Measurements from ENCODE around the gene ATP7B.

ATP7B gene

DNA sequence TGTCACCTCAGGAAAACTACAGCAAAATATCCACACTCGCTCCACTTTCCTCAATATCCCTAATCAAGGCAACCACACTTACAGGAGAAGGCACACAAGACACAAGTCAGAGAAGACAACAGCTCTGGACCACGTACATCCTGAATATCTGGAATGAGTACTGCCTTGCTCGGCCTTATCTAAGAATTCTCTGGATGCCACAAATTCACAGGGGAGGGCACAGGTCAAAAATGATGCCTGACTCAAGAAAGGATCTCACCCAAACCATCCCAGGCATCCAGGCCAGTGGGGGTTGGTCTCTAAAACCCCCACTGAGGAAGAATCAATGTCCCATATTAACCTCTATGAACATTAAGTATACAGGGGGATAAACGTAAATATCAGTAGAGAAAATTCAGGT, 29.9 kb downstream of the ATP7B start:
- H3K4me3 ChIP-seq: no peak overlapping the region
- H3K27me3 ChIP-seq: no peaks in the 10 kb centered on the region
- H3K4me1 ChIP-seq: no peaks in the 10 kb centered on the region
- no peak overlapping the region for H3K9ac ChIP-seq
- no peak for TF ChIP-seq Cebpa-rat (IDR thresholded peaks at IDR 0.05)
- H3K27ac ChIP-seq: no peak overlapping the region
- H3K36me3 ChIP-seq: no peaks in the 10 kb centered on the region
- peaks cover 0 to 15% (median 0%) of the 10 kb centered on the region in 11 experiments; a peak in 5 of 22 replicates for H3K9me3 ChIP-seq (replicated peaks in 1 of 11)
- no peaks in the 10 kb centered on the region for H4K20me1 ChIP-seq
- no peak overlapping the region for H3K4me2 ChIP-seq

- Histone ChIP-seq H3K9ac (no peak overlapping the region), H3K4me1 (no peaks in the 10 kb centered on the region), H4K20me1 (no peaks in the 10 kb centered on the region), H3K9me3 (replicated peaks in 1 of 11) (peaks cover 0 to 15% (median 0%) of the 10 kb centered on the region in 11 experiments; a peak in 5 of 22 replicates), H3K27me3 (no peaks in the 10 kb centered on the region), H3K4me3 (no peak overlapping the region), H3K27ac (no peak overlapping the region), H3K4me2 (no peak overlapping the region), H3K36me3 (no peaks in the 10 kb centered on the region)
- TF ChIP-seq Cebpa-rat (IDR thresholded peaks at IDR 0.05): no peak
These were observed 30.3 kb downstream of the ATP7B start for GRCh38 chr13:51980908-51981307.

DNA sequence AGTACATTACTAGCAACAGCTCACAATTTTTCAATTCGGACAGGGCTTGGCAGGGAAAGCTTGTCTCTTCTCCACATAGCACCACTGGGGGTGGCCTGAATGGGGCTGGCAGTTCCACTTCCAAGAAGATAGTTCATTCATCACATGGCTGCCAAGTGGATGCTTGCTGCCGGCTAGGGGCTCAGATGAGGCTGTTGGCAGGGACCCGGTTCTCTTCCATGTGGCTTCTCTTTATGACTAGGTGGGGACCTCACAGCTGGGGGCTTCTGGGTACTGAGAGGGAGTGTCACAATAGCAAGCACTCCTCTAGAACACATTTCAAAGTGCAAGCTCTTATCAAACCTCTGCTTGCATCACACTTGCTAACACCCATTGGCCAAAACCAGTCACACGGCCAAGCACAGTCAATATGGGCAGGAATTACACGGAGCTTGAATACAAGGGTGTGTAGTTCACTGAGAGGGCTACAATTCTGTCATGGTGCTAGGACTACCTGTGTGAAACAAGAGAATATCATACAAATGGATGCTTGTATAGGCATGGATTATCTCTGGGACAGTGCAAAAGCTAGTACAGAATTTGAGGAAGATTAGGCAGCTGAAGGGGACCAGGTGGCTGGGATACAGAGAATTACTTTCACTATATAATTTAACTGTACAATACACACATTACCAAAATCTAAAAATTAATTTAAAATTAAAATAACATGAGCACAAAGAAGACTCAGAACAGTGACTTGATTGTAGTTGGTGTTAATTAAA, 32.3 kb downstream of the ATP7B start:
- H3K4me3 ChIP-seq: no peak overlapping the region
- H3K36me3 ChIP-seq: no peaks in the 10 kb centered on the region
- H3K27ac ChIP-seq: no peak overlapping the region
- no peaks in the 10 kb centered on the region for H3K27me3 ChIP-seq
- no peaks in the 10 kb centered on the region for H3K4me1 ChIP-seq
- no peak overlapping the region for H3K4me2 ChIP-seq
- TF ChIP-seq Cebpa-rat (IDR thresholded peaks at IDR 0.05): no peak
- H3K9ac ChIP-seq: no peak overlapping the region
- peaks cover 0 to 9% (median 0%) of the 10 kb centered on the region in 11 experiments; a peak in 4 of 22 replicates for H3K9me3 ChIP-seq (replicated peaks in 1 of 11)
- no peaks in the 10 kb centered on the region for H4K20me1 ChIP-seq

- TF ChIP-seq Cebpa-rat (IDR thresholded peaks at IDR 0.05): no peak
- Histone ChIP-seq H3K4me1 (no peaks in the 10 kb centered on the region), H3K27ac (no peak overlapping the region), H3K4me3 (no peak overlapping the region), H3K9ac (no peak overlapping the region), H3K36me3 (no peaks in the 10 kb centered on the region), H3K4me2 (no peak overlapping the region), H3K27me3 (no peaks in the 10 kb centered on the region), H4K20me1 (no peaks in the 10 kb centered on the region), H3K9me3 (replicated peaks in 1 of 11) (no peaks in the 10 kb centered on the region)
These were observed 33.6 kb downstream of the ATP7B start for GRCh38 chr13:51977625-51978024.

DNA sequence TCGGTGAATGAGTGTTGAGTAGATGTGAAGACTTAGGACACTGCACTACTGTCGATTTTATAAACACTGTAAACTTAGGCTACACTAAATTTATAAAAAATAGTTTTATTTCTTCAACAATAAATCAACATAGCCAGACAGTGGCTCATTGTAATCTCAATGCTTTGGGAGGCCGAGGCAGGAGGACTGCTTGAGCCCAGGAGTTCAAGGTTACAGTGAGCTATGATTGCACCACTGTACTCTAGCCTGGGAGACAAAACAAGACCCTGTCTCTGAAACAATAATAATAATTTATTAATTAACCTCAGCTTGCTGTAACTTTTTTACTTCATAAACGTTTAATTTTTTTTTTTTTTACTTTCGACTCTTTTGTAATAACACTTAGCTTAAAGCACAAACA, 34.4 kb downstream of the ATP7B start:
- Histone ChIP-seq H3K4me3 (no peak overlapping the region), H3K4me1 (no peaks in the 10 kb centered on the region), H4K20me1 (no peaks in the 10 kb centered on the region), H3K9me3 (replicated peaks in 1 of 11) (no peaks in the 10 kb centered on the region), H3K27ac (no peak overlapping the region), H3K27me3 (no peaks in the 10 kb centered on the region), H3K4me2 (no peak overlapping the region), H3K36me3 (no peaks in the 10 kb centered on the region), H3K9ac (no peak overlapping the region)
- no peak for TF ChIP-seq Cebpa-rat (IDR thresholded peaks at IDR 0.05)

DNA sequence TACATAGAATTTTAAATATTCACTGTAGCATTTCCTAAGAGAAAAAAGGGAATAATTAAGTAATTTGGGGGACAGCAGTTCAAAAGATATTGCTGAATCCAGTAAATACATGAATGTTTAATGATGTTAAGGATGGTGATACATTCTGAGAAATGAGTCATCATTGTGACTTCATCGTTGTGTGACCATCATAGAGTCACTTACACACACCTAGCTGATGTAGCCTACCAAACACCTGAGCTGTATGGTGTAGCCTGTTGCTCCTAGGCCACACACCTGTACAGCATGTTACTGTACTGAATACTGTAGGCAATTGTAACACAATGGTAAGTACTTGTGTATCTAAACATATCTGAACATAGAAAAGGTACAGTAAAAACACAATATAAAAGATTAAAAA, 34.8 kb downstream of the ATP7B start:
- H3K4me3 ChIP-seq: no peak overlapping the region
- no peaks in the 10 kb centered on the region for H3K36me3 ChIP-seq
- TF ChIP-seq Cebpa-rat (IDR thresholded peaks at IDR 0.05): no peak
- H3K4me1 ChIP-seq: peaks cover 0 to 4% (median 0%) of the 10 kb centered on the region in 10 experiments; a peak in 2 of 20 replicates
- no peaks in the 10 kb centered on the region for H3K27me3 ChIP-seq
- no peaks in the 10 kb centered on the region for H4K20me1 ChIP-seq
- no peak overlapping the region for H3K4me2 ChIP-seq
- no peaks in the 10 kb centered on the region for H3K9me3 ChIP-seq (replicated peaks in 1 of 11)
- H3K27ac ChIP-seq: no peak overlapping the region
- no peak overlapping the region for H3K9ac ChIP-seq

GRCh38 chr13:51974482-51974881, 36.8 kb downstream of the ATP7B start:
- Histone ChIP-seq H3K27me3 (no peaks in the 10 kb centered on the region), H4K20me1 (no peaks in the 10 kb centered on the region), H3K27ac (no peak overlapping the region), H3K4me2 (no peak overlapping the region), H3K4me1 (peaks cover 0 to 4% (median 0%) of the 10 kb centered on the region in 10 experiments; a peak in 2 of 20 replicates), H3K9ac (no peak overlapping the region), H3K4me3 (no peak overlapping the region), H3K36me3 (no peaks in the 10 kb centered on the region), H3K9me3 (replicated peaks in 1 of 11) (no peaks in the 10 kb centered on the region)
- TF ChIP-seq Cebpa-rat (IDR thresholded peaks at IDR 0.05): no peak

DNA sequence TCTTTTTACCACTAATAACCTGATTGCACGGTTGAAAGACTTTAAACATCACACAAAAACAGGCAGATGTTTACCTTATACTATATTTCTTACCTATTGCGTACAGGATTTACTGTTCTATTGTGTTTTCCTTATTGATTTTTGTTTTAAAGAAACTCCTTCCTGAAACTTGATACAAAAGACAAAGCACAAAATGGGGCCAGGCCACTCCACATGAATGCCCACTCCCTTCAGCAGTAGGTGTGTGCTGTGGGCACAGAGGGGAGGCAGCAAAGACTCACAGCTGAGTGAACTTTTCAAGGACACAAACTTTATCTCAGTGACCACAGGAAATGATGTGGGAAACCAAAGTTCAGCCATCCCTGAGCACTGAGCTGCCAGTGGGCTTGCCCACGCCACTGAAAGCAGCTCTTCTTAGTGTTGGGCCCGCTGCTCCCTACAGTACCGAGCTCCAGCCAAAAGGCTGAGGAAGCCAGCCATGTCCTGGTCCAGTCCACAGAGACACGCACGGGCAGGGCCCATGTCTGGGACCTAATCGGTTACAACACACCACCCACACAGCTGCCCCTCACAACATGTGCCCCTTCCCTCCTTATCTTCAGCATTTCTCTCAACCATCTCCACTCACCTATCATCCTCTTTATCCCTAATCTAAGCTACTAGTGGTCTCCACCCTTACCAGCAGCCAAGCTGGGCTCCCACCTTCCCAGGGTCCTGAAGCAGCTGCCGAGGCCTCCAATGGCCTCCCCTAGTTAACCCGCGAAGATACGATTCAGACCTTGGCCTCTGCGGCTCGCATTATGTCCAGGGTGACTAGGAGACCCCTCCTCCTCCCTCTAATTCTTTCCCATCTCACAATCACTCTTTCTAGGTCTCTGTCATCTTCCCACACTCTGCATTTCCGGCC, 39.5 kb downstream of the ATP7B start:
- no peak for TF ChIP-seq Cebpa-rat (IDR thresholded peaks at IDR 0.05)
- peaks cover 0 to 4% (median 0%) of the 10 kb centered on the region in 10 experiments; a peak in 2 of 20 replicates for H3K4me1 ChIP-seq
- no peaks in the 10 kb centered on the region for H4K20me1 ChIP-seq
- H3K27me3 ChIP-seq: no peaks in the 10 kb centered on the region
- H3K4me2 ChIP-seq: no peak overlapping the region
- no peak overlapping the region for H3K9ac ChIP-seq
- no peak overlapping the region for H3K27ac ChIP-seq
- no peaks in the 10 kb centered on the region for H3K36me3 ChIP-seq
- no peak overlapping the region for H3K4me3 ChIP-seq
- H3K9me3 ChIP-seq (replicated peaks in 1 of 11): no peaks in the 10 kb centered on the region

DNA sequence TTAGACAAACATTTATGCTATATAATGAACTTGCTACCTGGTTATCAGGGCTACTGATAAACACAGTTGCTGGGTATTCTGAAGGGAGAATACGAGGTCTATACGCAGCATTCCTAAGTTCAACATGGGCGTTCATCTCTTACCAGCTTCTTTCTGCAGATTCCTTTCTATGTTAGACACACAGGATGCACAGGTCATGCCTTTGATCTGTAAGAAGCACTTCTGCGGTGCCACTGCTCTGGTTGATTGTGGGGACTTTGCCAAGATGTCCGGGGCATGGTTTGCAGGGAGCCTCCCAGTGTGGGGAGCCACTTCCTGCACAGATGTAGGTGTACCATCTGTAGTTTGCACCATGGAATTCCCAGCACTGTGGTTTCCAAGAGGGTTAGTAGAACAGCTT, 40.9 kb downstream of the ATP7B start:
- no peaks in the 10 kb centered on the region for H3K9me3 ChIP-seq (replicated peaks in 1 of 11)

More for the DNA sequence above, 40.9 kb downstream of the ATP7B start:
- H3K27ac ChIP-seq: no peak overlapping the region
- no peaks in the 10 kb centered on the region for H4K20me1 ChIP-seq
- H3K9ac ChIP-seq: no peak overlapping the region
- H3K27me3 ChIP-seq: no peaks in the 10 kb centered on the region
- TF ChIP-seq Cebpa-rat (IDR thresholded peaks at IDR 0.05): no peak
- no peaks in the 10 kb centered on the region for H3K36me3 ChIP-seq
- H3K4me2 ChIP-seq: no peak overlapping the region
- no peak overlapping the region for H3K4me3 ChIP-seq
- H3K4me1 ChIP-seq: peaks cover 0 to 4% (median 0%) of the 10 kb centered on the region in 10 experiments; a peak in 2 of 20 replicates

Data from BLaER1 treated with 17β-estradiol and CSF1 and Interleukin-3, amounts not matched to agents 10 nM and 100 nM (cell line).